Epithelial cell of proximal tubule (primary cell): ENCODE data around the gene TRPM4. TPM values are rescaled to one million over a fixed set of nuclear protein-coding genes. Genes with fewer than 3 reads are reported as not detected.

ENCODE experiments used
- DNase-seq: peaks from one replicate; pipeline ENCODE4 v3.0.0-alpha.2; 2011; ENCODE audit warnings: low read depth
- H3K4me3 ChIP-seq: 2 replicates; pipeline ENCODE4 v1.5.1; 2011; ENCODE audit warnings: low read depth, mild to moderate bottlenecking, low read length
- CTCF ChIP-seq: conservative IDR thresholded peaks from 2 replicates; pipeline ENCODE4 v1.5.1; 2012; ENCODE audit warnings: low read depth, mild to moderate bottlenecking, low read length
- total RNA-seq: library from RNA; depleted of rRNA; stranded (reverse); fragments of >200 nt; gene quantifications from 2 replicates; pipeline ENCODE4 v1.2.3, GENCODE V29; 2015

TRPM4 gene
- total RNA-seq, 1 donor from 2014 or later: 11.6 TPM

- no peak for DNase-seq
- no peak overlapping the region for H3K4me3 ChIP-seq
- TF ChIP-seq CTCF: no peak
These were observed 25.3 kb downstream of the TRPM4 start for GRCh38 chr19:49182848-49183375.

DNA sequence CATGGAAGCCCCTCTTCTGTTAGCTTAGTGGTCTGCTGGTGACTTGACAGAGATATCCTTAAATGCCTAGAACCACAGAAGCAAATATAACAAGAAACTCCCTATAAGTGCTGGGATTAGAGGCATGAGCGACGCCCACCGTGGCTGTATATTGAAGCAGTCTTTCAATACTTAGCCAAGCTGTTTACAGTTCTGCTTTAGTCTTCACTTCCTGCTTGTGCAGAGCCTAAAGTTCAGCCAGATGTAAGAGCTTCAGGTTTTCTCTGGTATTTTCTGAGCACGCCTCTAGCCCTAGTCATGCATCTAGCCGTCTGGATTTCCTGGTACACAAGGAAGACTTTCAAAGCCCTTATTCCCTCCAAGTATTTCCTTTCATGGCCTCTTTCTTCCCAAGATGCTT lies 28.5 kb downstream of the TRPM4 start:
- no peak for DNase-seq
- no peak overlapping the region for H3K4me3 ChIP-seq
- TF ChIP-seq CTCF: no peak

DNA sequence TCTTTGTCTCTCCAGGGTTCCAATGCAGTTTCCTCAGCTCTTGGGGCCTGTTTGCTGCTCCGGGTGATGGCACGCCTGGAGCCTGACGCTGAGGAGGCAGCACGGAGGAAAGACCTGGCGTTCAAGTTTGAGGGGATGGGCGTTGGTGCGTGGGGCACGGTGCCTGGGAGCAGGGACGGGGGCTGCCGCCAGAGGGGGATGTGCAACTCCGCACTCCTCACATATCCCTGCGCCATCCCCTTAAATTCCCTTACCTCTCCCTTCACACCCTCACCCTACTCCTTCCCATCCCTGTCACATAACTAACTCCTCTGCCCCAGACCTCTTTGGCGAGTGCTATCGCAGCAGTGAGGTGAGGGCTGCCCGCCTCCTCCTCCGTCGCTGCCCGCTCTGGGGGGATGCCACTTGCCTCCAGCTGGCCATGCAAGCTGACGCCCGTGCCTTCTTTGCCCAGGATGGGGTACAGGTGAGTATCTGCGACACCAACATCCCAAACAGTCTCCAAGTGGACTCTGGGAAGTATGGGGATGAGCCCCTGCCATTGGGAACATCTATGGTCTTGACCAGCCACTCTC lies 31.1 kb downstream of the TRPM4 start:
- no peak for DNase-seq
- no peak overlapping the region for H3K4me3 ChIP-seq
- no peak for TF ChIP-seq CTCF

GRCh38 chr19:49189259-49189658 lies 31.7 kb downstream of the TRPM4 start:
- DNase-seq: no peak
- H3K4me3 ChIP-seq: no peak overlapping the region
- no peak for TF ChIP-seq CTCF

- no peak for TF ChIP-seq CTCF
These were observed 33.2 kb downstream of the TRPM4 start for GRCh38 chr19:49190781-49191180.

DNA sequence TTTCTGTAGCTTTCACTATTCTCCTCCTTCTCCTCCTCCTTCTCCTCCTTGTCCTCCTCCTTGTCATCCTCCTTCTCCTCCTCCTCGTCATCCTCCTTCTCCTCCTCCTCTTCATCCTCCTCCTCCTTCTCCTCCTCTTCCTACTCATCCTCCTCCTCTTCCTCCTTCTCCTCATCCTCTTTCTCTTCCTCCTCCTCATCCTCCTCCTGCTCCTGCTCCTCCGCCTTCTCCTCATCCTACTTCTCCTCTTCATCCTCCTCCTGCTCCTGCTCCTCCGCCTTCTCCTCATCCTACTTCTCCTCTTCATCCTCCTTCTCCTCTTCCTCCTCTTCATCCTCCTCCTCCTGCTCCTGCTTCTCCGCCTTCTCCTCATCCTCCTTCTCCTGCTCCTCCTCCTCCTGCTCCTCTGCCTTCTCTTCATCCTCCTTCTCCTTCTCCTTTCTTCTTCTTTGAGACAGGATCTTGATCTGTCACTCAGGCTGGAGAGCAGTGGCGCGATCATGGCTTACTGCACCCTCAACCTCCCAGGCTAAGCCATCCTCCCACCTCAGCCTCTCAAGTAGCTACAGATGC lies 36.3 kb downstream of the TRPM4 start:
- H3K4me3 ChIP-seq: no peak overlapping the region
- TF ChIP-seq CTCF: no peak
- no peak for DNase-seq

More at GRCh38 chr19:49190781-49191180, 33.2 kb downstream of the TRPM4 start:
- no peak for DNase-seq
- H3K4me3 ChIP-seq: no peak overlapping the region

DNA sequence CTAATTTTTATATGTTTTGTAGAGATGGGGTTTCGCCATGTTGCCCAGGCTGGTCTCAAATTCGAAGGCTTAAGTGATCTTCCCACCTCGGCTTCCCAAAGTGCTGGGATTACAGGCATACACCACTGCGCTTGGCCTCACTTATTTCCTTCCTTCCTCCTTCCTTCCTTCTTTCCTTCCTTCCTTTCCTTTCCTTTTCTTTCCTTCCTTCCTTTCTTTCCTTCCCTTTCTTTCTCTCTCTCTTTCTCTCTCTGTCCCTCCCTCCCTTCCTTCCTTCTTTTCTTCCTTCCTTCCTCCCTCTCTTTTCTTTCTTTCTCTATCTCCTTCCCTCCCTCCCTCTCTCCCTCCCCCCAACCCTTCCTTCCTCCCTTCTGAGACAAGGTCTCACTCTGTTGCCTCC lies 36.8 kb downstream of the TRPM4 start:
- H3K4me3 ChIP-seq: no peak overlapping the region
- TF ChIP-seq CTCF: no peak

More for the DNA sequence above, 36.8 kb downstream of the TRPM4 start:
- DNase-seq: no peak
